SK-N-SH (cell line): Measurements from ENCODE around the gene CDIPT. TPM values are rescaled to one million over a fixed set of nuclear protein-coding genes. Genes with fewer than 3 reads are reported as not detected.

Experiments used
- ELF1 ChIP-seq: IDR thresholded peaks from 2 replicates; pipeline ENCODE4 v1.4.0; 2012
- EP300 ChIP-seq, 2 experiments: IDR thresholded peaks; 2 replicates each; pipeline versions ENCODE4 v1.4.0 to v1.6.1; 2012; ENCODE audit warnings: borderline replicate concordance in 1 of 2, low read depth in 1 of 2, low read length in 1 of 2
- FOSL2 ChIP-seq: IDR thresholded peaks from 2 replicates; pipeline ENCODE4 v1.4.0; 2012; ENCODE audit warnings: low read depth, mild to moderate bottlenecking, moderate library complexity, borderline replicate concordance
- FOXJ3 ChIP-seq: sonication (generic); formaldehyde crosslinking; IDR thresholded peaks from 2 replicates; pipeline ENCODE4 v1.5.1; 2020; ENCODE audit warnings: mild to moderate bottlenecking, missing genetic modification reagents
- FOXM1 ChIP-seq: IDR thresholded peaks from 2 replicates; pipeline ENCODE4 v1.4.0; 2012; ENCODE audit warnings: low read depth, mild to moderate bottlenecking
- GATA2 ChIP-seq: sonication (generic); formaldehyde crosslinking; IDR thresholded peaks from 2 replicates; pipeline ENCODE4 v1.5.0; 2020; ENCODE audit warnings: mild to moderate bottlenecking, missing genetic modification reagents
- MXI1 ChIP-seq: IDR thresholded peaks from 2 replicates; pipeline ENCODE4 v1.6.1; 2012; ENCODE audit warnings: mild to moderate bottlenecking, low read depth, low read length, improper control_type of control experiment
- NRF1 ChIP-seq: IDR thresholded peaks from 2 replicates; pipeline ENCODE4 v1.6.1; 2012; ENCODE audit warnings: low read depth, mild to moderate bottlenecking, low read length
- POLR2AphosphoS5 ChIP-seq: IDR thresholded peaks from 2 replicates; pipeline ENCODE4 v1.6.1; 2012; ENCODE audit warnings: low read depth, low read length
- RAD21 ChIP-seq: IDR thresholded peaks from 2 replicates; pipeline ENCODE4 v1.6.1; 2012; ENCODE audit warnings: mild to moderate bottlenecking, low read length
- RCOR1 ChIP-seq: fragments of 150-350 bp; IDR thresholded peaks from 2 replicates; pipeline ENCODE4 v1.6.1; 2017; ENCODE audit warnings: antibody characterized with exemption, low read length
- RFX5 ChIP-seq: IDR thresholded peaks from 2 replicates; pipeline ENCODE4 v1.6.1; 2012; ENCODE audit warnings: mild to moderate bottlenecking, improper control_type of control experiment, low read length
- RXRA ChIP-seq: IDR thresholded peaks from 2 replicates; pipeline ENCODE4 v1.4.0; 2012; ENCODE audit warnings: low read depth, mild to moderate bottlenecking, borderline replicate concordance
- SIN3A ChIP-seq: IDR thresholded peaks from 2 replicates; pipeline ENCODE4 v1.6.1; 2012; ENCODE audit warnings: low read depth, mild to moderate bottlenecking, low read length, moderate library complexity, borderline replicate concordance
- TAF1 ChIP-seq: IDR thresholded peaks from 2 replicates; pipeline ENCODE4 v1.6.1; 2012; ENCODE audit warnings: low read depth, mild to moderate bottlenecking, low read length, moderate library complexity, borderline replicate concordance
- YY1 ChIP-seq: IDR thresholded peaks from 2 replicates; pipeline ENCODE4 v1.4.0; 2012; ENCODE audit warnings: low read depth, mild to moderate bottlenecking
- polyA plus RNA-seq, 3 experiments: library from polyadenylated mRNA; depleted of rRNA; stranded (reverse); fragments of >200 nt; gene quantifications; 2 replicates each; pipeline ENCODE4 v1.2.3, GENCODE V29; 2012
- TF ChIP-seq, protein P1 (sequence below): IDR thresholded peaks from 2 replicates; pipeline ENCODE4 v1.4.0; 2012; ENCODE audit warnings: low read depth, borderline replicate concordance
- TF ChIP-seq, protein P2 (sequence below): IDR thresholded peaks from 2 replicates; pipeline ENCODE4; 2012
- TF ChIP-seq, protein P3 (sequence below): fragments of 150-350 bp; IDR thresholded peaks from 2 replicates; pipeline ENCODE4 v1.6.1; 2016; ENCODE audit warnings: mild to moderate bottlenecking, low read depth, low read length
- TF ChIP-seq, protein P4 (sequence below): IDR thresholded peaks from 2 replicates; pipeline ENCODE4 v1.4.0; 2012; ENCODE audit warnings: low read depth

CDIPT gene
- polyA plus RNA-seq, 1 of the 3 experiments (the other 2 are of a cell fraction), result 90.7 TPM

DNA sequence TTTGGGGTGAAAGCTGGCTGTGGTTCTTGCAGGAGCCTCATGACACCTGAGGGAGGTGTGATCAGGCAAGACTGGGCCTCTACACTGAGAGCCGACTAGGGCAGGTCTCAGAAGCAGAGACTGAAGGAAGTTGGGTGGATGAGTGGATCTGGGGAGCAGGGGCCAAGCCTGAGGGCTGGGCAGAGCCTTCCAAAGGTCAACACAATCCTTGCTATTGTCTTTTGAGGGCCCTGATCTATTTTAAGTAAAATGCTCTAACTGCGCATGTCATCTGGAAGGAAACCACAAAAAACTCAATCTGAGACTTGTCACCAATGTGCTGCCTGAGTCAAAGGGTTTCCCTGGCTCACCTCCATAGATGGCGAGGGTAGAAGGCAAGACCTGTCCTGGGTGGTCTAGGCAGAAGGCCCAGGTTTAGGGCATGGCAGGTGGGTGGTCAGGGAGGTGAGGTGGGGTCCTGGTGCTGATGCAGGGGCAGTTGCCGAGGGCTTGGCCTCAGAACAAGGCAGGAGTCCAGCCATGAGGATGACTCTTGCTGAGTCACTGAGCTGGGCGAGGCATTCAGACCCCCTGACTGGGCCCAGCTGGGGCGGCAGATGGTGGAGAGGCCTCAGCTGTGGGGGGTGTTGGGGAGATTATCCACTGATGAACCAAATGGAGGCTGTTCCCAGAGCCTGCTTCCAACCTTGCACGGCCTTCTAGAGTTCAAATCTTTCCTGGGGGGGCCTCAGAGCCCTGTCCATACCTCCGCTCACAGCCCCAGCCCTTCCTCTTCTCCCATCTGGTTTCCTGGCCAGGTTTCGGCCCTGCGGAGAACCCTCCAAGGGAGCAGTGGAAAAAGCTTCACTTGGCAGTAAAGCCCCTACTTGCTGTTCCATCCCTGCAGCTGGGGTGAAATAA, 37.6 kb downstream of the CDIPT start (continued):
- TF ChIP-seq, protein P1, sequence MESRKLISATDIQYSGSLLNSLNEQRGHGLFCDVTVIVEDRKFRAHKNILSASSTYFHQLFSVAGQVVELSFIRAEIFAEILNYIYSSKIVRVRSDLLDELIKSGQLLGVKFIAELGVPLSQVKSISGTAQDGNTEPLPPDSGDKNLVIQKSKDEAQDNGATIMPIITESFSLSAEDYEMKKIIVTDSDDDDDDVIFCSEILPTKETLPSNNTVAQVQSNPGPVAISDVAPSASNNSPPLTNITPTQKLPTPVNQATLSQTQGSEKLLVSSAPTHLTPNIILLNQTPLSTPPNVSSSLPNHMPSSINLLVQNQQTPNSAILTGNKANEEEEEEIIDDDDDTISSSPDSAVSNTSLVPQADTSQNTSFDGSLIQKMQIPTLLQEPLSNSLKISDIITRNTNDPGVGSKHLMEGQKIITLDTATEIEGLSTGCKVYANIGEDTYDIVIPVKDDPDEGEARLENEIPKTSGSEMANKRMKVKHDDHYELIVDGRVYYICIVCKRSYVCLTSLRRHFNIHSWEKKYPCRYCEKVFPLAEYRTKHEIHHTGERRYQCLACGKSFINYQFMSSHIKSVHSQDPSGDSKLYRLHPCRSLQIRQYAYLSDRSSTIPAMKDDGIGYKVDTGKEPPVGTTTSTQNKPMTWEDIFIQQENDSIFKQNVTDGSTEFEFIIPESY, result no peak
- TF ChIP-seq GATA2 (CRISPR knock-in tag) (no peak), YY1 (peak; percentile 35; the same call in 1 of the 2 replicates), NRF1 (peak; percentile 16; the same call in 1 of the 2 replicates), RCOR1 (no peak), FOSL2 (peak; percentile 91), MXI1 (no peak), RFX5 (no peak), RXRA (peak; percentile 81; the same call in 1 of the 2 replicates), RAD21 (no peak), FOXM1 (no peak), TAF1 (no peak), EP300 (IDR thresholded peaks at IDR 0.05; ENCODE audit: borderline replicate concordance in 1 of 2, low read depth in 1 of 2, low read length in 1 of 2) (peak in 1 of 2 experiments; percentile 79; a peak in 1 of 4 replicates), FOXJ3 (CRISPR knock-in tag) (no peak), ELF1 (no peak), SIN3A (no peak; the same call in 1 of the 2 replicates), POLR2AphosphoS5 (peak; percentile 5)
- TF ChIP-seq, protein P2, sequence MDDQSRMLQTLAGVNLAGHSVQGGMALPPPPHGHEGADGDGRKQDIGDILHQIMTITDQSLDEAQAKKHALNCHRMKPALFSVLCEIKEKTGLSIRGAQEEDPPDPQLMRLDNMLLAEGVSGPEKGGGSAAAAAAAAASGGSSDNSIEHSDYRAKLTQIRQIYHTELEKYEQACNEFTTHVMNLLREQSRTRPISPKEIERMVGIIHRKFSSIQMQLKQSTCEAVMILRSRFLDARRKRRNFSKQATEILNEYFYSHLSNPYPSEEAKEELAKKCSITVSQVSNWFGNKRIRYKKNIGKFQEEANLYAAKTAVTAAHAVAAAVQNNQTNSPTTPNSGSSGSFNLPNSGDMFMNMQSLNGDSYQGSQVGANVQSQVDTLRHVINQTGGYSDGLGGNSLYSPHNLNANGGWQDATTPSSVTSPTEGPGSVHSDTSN, result peak; percentile 72
- TF ChIP-seq, protein P3, sequence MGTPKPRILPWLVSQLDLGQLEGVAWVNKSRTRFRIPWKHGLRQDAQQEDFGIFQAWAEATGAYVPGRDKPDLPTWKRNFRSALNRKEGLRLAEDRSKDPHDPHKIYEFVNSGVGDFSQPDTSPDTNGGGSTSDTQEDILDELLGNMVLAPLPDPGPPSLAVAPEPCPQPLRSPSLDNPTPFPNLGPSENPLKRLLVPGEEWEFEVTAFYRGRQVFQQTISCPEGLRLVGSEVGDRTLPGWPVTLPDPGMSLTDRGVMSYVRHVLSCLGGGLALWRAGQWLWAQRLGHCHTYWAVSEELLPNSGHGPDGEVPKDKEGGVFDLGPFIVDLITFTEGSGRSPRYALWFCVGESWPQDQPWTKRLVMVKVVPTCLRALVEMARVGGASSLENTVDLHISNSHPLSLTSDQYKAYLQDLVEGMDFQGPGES, result no peak
- TF ChIP-seq, protein P4, sequence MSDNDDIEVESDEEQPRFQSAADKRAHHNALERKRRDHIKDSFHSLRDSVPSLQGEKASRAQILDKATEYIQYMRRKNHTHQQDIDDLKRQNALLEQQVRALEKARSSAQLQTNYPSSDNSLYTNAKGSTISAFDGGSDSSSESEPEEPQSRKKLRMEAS, result peak; percentile 64; the same call in 1 of the 2 replicates
